HL-60 (cell line): Measurements from ENCODE around the gene KCNJ16.

Experiments used
- CTCF ChIP-seq: IDR thresholded peaks from one replicate; pipeline ENCODE4 v1.5.1; 2011; ENCODE audit warnings: low read length, control low read depth, inconsistent platforms; ENCODE audit not compliant: insufficient read depth
- GABPA ChIP-seq: IDR thresholded peaks from 2 replicates; pipeline ENCODE4 v1.6.1; 2012; ENCODE audit warnings: low read depth
- POLR2AphosphoS5 ChIP-seq: IDR thresholded peaks from 2 replicates; pipeline ENCODE4 v1.6.1; 2012; ENCODE audit warnings: low read depth
- SPI1 ChIP-seq: IDR thresholded peaks from 2 replicates; pipeline ENCODE4 v1.6.1; 2012; ENCODE audit warnings: low read depth, mild to moderate bottlenecking, borderline replicate concordance
- TF ChIP-seq, protein P1 (sequence below): IDR thresholded peaks from 2 replicates; pipeline ENCODE4 v1.6.1; 2012; ENCODE audit warnings: low read depth; ENCODE audit not compliant: insufficient replicate concordance

DNA sequence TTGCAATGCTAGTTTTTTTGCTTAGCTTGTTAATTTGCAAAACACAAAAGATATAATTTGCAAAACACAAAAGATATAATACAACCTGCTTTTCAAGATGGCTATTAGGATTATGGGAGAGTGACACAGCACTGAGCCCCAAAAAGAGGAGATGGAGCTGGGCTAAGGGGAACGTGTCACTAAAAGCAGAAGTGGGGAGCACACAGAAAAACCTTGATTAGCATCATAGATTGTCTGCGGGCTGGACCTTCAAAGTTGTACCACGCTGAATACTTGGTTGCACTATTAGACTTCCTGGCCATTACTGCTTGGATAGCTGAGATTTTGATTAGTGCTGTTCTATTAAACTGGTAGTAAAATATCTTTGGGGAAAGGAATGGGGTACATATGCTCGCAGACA lies 36.2 kb downstream of the KCNJ16 start:
- TF ChIP-seq CTCF: no peak
- no peak for TF ChIP-seq POLR2AphosphoS5
- no peak for TF ChIP-seq GABPA
- TF ChIP-seq, protein P1, sequence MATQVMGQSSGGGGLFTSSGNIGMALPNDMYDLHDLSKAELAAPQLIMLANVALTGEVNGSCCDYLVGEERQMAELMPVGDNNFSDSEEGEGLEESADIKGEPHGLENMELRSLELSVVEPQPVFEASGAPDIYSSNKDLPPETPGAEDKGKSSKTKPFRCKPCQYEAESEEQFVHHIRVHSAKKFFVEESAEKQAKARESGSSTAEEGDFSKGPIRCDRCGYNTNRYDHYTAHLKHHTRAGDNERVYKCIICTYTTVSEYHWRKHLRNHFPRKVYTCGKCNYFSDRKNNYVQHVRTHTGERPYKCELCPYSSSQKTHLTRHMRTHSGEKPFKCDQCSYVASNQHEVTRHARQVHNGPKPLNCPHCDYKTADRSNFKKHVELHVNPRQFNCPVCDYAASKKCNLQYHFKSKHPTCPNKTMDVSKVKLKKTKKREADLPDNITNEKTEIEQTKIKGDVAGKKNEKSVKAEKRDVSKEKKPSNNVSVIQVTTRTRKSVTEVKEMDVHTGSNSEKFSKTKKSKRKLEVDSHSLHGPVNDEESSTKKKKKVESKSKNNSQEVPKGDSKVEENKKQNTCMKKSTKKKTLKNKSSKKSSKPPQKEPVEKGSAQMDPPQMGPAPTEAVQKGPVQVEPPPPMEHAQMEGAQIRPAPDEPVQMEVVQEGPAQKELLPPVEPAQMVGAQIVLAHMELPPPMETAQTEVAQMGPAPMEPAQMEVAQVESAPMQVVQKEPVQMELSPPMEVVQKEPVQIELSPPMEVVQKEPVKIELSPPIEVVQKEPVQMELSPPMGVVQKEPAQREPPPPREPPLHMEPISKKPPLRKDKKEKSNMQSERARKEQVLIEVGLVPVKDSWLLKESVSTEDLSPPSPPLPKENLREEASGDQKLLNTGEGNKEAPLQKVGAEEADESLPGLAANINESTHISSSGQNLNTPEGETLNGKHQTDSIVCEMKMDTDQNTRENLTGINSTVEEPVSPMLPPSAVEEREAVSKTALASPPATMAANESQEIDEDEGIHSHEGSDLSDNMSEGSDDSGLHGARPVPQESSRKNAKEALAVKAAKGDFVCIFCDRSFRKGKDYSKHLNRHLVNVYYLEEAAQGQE: no peak
- peak; percentile 65 for TF ChIP-seq SPI1
